Fibroblast of lung (primary cell): Measurements from ENCODE around the gene TTC32. TPM values are rescaled to one million over a fixed set of nuclear protein-coding genes. Genes with fewer than 3 reads are reported as not detected.

Experiments
- DNase-seq, 2 donors: peaks; one replicate each; pipeline versions ENCODE4 v3.0.0 to v3.0.0-alpha.2; 2010; ENCODE audit warnings: low read depth in 2 of 2
- H2AFZ ChIP-seq: 2 replicates; pipeline ENCODE4 v1.5.1; 2012; ENCODE audit warnings: low read length, control low read depth, inconsistent platforms
- H3K27ac ChIP-seq: 2 replicates; pipeline ENCODE4 v1.5.1; 2011; ENCODE audit warnings: low read length, control low read depth; ENCODE audit not compliant: insufficient read depth
- H3K27me3 ChIP-seq: 2 replicates; pipeline ENCODE4 v1.5.1; 2011; ENCODE audit warnings: mild to moderate bottlenecking, low read length; ENCODE audit not compliant: control insufficient read depth, insufficient read depth
- H3K36me3 ChIP-seq: 2 replicates; pipeline ENCODE4 v1.5.1; 2011; ENCODE audit warnings: low read length; ENCODE audit not compliant: control insufficient read depth, insufficient read depth
- H3K4me1 ChIP-seq: 2 replicates; pipeline ENCODE4 v1.5.1; 2011; ENCODE audit warnings: low read length; ENCODE audit not compliant: control insufficient read depth, insufficient read depth; ENCODE audit errors: extremely low read depth
- H3K4me2 ChIP-seq: 2 replicates; pipeline ENCODE4 v1.5.1; 2011; ENCODE audit warnings: low read length, control low read depth; ENCODE audit not compliant: insufficient read depth; ENCODE audit errors: extremely low read depth
- H3K4me3 ChIP-seq, 4 experiments: fragments of 200-600 bp in 1 of 4; sonication (generic) in 1 of 4; replicated peaks in 1 of 4; 2 replicates each; pipeline ENCODE4 v1.5.1; 2011 to 2016; ENCODE audit warnings: low read length in 4 of 4, low read depth in 3 of 4, mild to moderate bottlenecking in 3 of 4, control low read depth in 2 of 4, inconsistent platforms in 1 of 4, mixed read lengths in 1 of 4; ENCODE audit not compliant: insufficient read depth in 1 of 4; ENCODE audit errors: control extremely low read depth in 1 of 4
- H3K79me2 ChIP-seq: 2 replicates; pipeline ENCODE4 v1.5.1; 2012; ENCODE audit warnings: mild to moderate bottlenecking, low read length, inconsistent platforms; ENCODE audit not compliant: control insufficient read depth, insufficient read depth
- H3K9ac ChIP-seq: 2 replicates; pipeline ENCODE4 v1.5.1; 2011; ENCODE audit warnings: mild to moderate bottlenecking, low read length, control low read depth; ENCODE audit not compliant: insufficient read depth
- H3K9me3 ChIP-seq: 2 replicates; pipeline ENCODE4 v1.5.1; 2012; ENCODE audit warnings: low read depth, low read length; ENCODE audit not compliant: control insufficient read depth, insufficient read depth
- H4K20me1 ChIP-seq: 2 replicates; pipeline ENCODE4 v1.5.1; 2011; ENCODE audit warnings: low read length; ENCODE audit not compliant: control insufficient read depth, insufficient read depth; ENCODE audit errors: extremely low read depth
- CTCF ChIP-seq, 2 donors: IDR thresholded peaks in 1 of 2; conservative IDR thresholded peaks in 1 of 2; 1 replicate in 1 of 2; 2 replicates in 1 of 2; pipeline ENCODE4 v1.5.1; 2011 to 2012; ENCODE audit warnings: low read length in 2 of 2, control low read depth in 1 of 2, inconsistent platforms in 1 of 2, low read depth in 1 of 2, mild to moderate bottlenecking in 1 of 2
- EZH2 ChIP-seq: IDR thresholded peaks from 2 replicates; pipeline ENCODE4 v1.5.1; 2012; ENCODE audit warnings: low read length, control low read depth, mild to moderate bottlenecking; ENCODE audit errors: missing control alignments
- polyA plus RNA-seq, 2 donors: library from polyadenylated mRNA; depleted of rRNA in 1 of 2; stranded (reverse) in 1 of 2; unstranded in 1 of 2; fragments of >200 nt; gene quantifications; 2 replicates each; pipeline ENCODE4 v1.2.1, GENCODE V29; 2011 to 2012; ENCODE audit warnings: missing spikeins in 1 of 2
- total RNA-seq: library from RNA; depleted of rRNA; stranded (reverse); fragments of >200 nt; gene quantifications from 2 replicates; pipeline ENCODE4 v1.2.1, GENCODE V29; 2014

TTC32 gene
- total and polyA plus RNA-seq, 2 donors (not counting 1 experiment from before 2014, with no cell fraction given), result 4.7 to 5.8 TPM

DNA sequence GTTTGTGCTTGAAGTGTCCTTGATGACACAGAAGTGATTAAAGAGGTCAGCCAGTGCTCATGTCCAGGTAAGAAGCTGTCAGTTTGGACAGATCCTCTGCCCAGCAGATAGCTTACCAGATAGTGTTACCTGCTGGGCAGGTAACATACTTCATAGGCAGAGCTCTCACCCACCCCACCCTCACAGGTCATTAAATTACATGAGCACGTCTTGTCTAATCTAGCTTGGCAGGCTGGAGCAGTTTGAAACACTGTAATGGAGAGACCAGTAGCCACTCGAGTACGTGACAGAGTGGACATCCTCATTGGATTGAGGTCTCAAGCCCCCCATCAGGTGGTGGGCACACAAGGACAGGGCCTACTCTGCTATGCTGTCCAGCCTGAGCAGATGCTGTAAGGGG, 27.1 kb downstream of the TTC32 start:
- Histone ChIP-seq H3K4me3 (no peak overlapping the region), H3K27me3 (peaks cover 9% of the 10 kb centered on the region), H3K4me2 (no peak overlapping the region), H4K20me1 (no peaks in the 10 kb centered on the region), H2AFZ (no peak overlapping the region), H3K36me3 (no peaks in the 10 kb centered on the region), H3K9me3 (no peaks in the 10 kb centered on the region), H3K4me1 (no peaks in the 10 kb centered on the region), H3K79me2 (no peaks in the 10 kb centered on the region), H3K9ac (no peak overlapping the region), H3K27ac (no peak overlapping the region)
- DNase-seq, result no peak
- TF ChIP-seq CTCF (conservative IDR thresholded peaks at IDR 0.05 in 1 of 2, IDR thresholded peaks at IDR 0.05 in 1 of 2; ENCODE audit: low read depth in 1 of 2, low read length in 2 of 2), result no peak

GRCh38 chr2:19873014-19873413, 28.8 kb downstream of the TTC32 start:
- Histone ChIP-seq H3K27ac (no peak overlapping the region), H2AFZ (no peak overlapping the region), H3K36me3 (no peaks in the 10 kb centered on the region), H3K4me2 (no peak overlapping the region), H3K4me3 (no peak overlapping the region), H3K79me2 (no peaks in the 10 kb centered on the region), H3K9ac (no peak overlapping the region), H3K9me3 (no peaks in the 10 kb centered on the region), H4K20me1 (no peaks in the 10 kb centered on the region), H3K27me3 (peaks cover 9% of the 10 kb centered on the region), H3K4me1 (no peaks in the 10 kb centered on the region)
- TF ChIP-seq EZH2, result no peak
- TF ChIP-seq CTCF (conservative IDR thresholded peaks at IDR 0.05 in 1 of 2, IDR thresholded peaks at IDR 0.05 in 1 of 2; ENCODE audit: low read depth in 1 of 2, low read length in 2 of 2), result no peak
- DNase-seq, result no peak

- Histone ChIP-seq H3K36me3 (no peaks in the 10 kb centered on the region), H4K20me1 (no peaks in the 10 kb centered on the region), H3K4me3 (no peak overlapping the region), H3K4me2 (no peak overlapping the region), H3K9ac (no peak overlapping the region), H3K27ac (no peak overlapping the region), H2AFZ (no peak overlapping the region), H3K27me3 (peaks cover 9% of the 10 kb centered on the region), H3K79me2 (no peaks in the 10 kb centered on the region), H3K9me3 (no peaks in the 10 kb centered on the region), H3K4me1 (no peaks in the 10 kb centered on the region)
- DNase-seq, result no peak
- no peak for TF ChIP-seq EZH2
- no peak for TF ChIP-seq CTCF (conservative IDR thresholded peaks at IDR 0.05 in 1 of 2, IDR thresholded peaks at IDR 0.05 in 1 of 2; ENCODE audit: low read depth in 1 of 2, low read length in 2 of 2)
Observed at GRCh38 chr2:19872302-19872701, 29.5 kb downstream of the TTC32 start.
